Umbilical cord (tissue), 2 donors: Measurements from ENCODE around the gene MIER2. TPM values are rescaled to one million over a fixed set of nuclear protein-coding genes. Genes with fewer than 3 reads are reported as not detected.

Experiments used
- DNase-seq: peaks from one replicate; pipeline ENCODE4 v3.0.0-alpha.2; 2015; ENCODE audit warnings: low spot score
- total RNA-seq: library from RNA; depleted of rRNA; stranded (reverse); fragments of >200 nt; gene quantifications from one replicate; pipeline ENCODE4 v1.2.3, GENCODE V29; 2014; ENCODE audit warnings: low replicate concordance; ENCODE audit not compliant: insufficient read depth

The MIER2 gene
- total RNA-seq, 1 donor from 2014 or later = 3.4 TPM

GRCh38 chr19:308471-309205, 36.0 kb downstream of the MIER2 start:
- DNase-seq = no peak

GRCh38 chr19:307793-308420, 36.7 kb downstream of the MIER2 start:
- DNase-seq = no peak

- no peak for DNase-seq
These were observed 37.5 kb downstream of the MIER2 start for GRCh38 chr19:307111-307531.

GRCh38 chr19:306151-306900, 38.3 kb downstream of the MIER2 start:
- DNase-seq = no peak

- DNase-seq = no peak
These were observed 39.1 kb downstream of the MIER2 start for GRCh38 chr19:305240-306150.

GRCh38 chr19:296476-297225, 47.9 kb downstream of the MIER2 start:
- DNase-seq = no peak

GRCh38 chr19:295687-296370, 48.8 kb downstream of the MIER2 start:
- DNase-seq = no peak

- DNase-seq = no peak
These were observed 49.5 kb downstream of the MIER2 start for GRCh38 chr19:294946-295686.

GRCh38 chr19:294341-294945, 50.2 kb downstream of the MIER2 start:
- DNase-seq = no peak

GRCh38 chr19:293436-294110, 51.0 kb downstream of the MIER2 start:
- DNase-seq = no peak

- DNase-seq = no peak
These were observed 51.6 kb downstream of the MIER2 start for GRCh38 chr19:292951-293350.

- no peak for DNase-seq
These were observed 52.2 kb downstream of the MIER2 start for GRCh38 chr19:292281-292884.

- no peak for DNase-seq
These were observed 52.9 kb downstream of the MIER2 start for GRCh38 chr19:291561-292280.

- no peak for DNase-seq
These were observed 53.5 kb downstream of the MIER2 start, which contains the start of gene PLPP2 for GRCh38 chr19:291006-291521. PLPP2 (minus strand) TSS chr19:291403; CDS start chr19:291336, 67 bp downstream.

- no peak for DNase-seq
These were observed 54.1 kb downstream of the MIER2 start for GRCh38 chr19:290372-291005.

- DNase-seq = no peak
These were observed 54.8 kb downstream of the MIER2 start for GRCh38 chr19:289651-290371.
